C4-2B (cell line): Measurements from ENCODE around the gene SERPINA4.

Source experiments
- H3K27ac ChIP-seq: fragments of 450-650 bp; 2 replicates; pipeline ENCODE4 v1.5.1; 2017
- ZFX ChIP-seq: fragments of 450-650 bp; IDR thresholded peaks from 2 replicates; pipeline ENCODE4 v1.6.1; 2017
- TF ChIP-seq, protein P1 (sequence below): fragments of 450-650 bp; conservative IDR thresholded peaks from 2 replicates; pipeline ENCODE4 v1.5.1; 2017; ENCODE audit warnings: mild to moderate bottlenecking

SERPINA4 gene

DNA sequence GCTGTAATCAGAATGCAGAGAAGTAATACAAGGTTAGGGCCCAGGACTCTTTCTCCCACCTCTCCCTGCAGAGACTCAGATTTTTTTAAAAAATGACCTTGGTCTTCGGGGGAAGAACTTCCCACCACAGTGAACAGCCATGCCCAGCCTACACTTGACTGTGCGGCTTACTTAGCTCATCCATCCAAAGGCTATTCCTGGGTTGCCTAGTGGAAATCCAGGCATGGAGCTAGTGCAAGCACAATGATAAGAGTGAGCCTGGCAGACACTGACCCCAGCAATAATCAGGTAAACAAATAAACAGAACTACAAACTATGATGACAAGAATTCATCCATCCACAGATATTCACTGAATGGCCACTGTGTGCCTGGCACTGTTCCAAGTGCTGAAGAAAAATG is 34.7 kb downstream of the SERPINA4 start:
- TF ChIP-seq, protein P1, sequence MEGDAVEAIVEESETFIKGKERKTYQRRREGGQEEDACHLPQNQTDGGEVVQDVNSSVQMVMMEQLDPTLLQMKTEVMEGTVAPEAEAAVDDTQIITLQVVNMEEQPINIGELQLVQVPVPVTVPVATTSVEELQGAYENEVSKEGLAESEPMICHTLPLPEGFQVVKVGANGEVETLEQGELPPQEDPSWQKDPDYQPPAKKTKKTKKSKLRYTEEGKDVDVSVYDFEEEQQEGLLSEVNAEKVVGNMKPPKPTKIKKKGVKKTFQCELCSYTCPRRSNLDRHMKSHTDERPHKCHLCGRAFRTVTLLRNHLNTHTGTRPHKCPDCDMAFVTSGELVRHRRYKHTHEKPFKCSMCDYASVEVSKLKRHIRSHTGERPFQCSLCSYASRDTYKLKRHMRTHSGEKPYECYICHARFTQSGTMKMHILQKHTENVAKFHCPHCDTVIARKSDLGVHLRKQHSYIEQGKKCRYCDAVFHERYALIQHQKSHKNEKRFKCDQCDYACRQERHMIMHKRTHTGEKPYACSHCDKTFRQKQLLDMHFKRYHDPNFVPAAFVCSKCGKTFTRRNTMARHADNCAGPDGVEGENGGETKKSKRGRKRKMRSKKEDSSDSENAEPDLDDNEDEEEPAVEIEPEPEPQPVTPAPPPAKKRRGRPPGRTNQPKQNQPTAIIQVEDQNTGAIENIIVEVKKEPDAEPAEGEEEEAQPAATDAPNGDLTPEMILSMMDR: no peak
- TF ChIP-seq ZFX: no peak
- H3K27ac ChIP-seq: no peak overlapping the region

DNA sequence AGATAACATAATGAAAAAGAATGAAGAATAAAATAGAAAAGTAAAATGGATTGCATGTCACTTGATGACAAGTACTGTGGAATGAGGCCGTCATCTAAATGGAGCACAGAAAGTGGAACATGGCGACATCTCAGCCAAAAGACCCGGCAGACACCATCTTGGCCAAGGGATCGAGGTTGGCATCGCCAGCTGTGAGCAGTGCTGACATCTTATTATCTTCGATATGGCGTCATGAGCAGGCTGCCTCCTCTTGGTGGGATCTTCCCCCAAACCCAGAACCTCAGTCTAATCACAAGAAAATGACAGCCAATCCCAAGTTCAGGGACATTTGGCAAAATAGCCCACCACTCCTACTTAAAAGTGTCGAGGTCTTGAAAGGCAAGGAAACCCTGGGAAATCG is 35.1 kb downstream of the SERPINA4 start:
- no peak overlapping the region for H3K27ac ChIP-seq
- TF ChIP-seq, protein P1: no peak
- TF ChIP-seq ZFX: no peak

DNA sequence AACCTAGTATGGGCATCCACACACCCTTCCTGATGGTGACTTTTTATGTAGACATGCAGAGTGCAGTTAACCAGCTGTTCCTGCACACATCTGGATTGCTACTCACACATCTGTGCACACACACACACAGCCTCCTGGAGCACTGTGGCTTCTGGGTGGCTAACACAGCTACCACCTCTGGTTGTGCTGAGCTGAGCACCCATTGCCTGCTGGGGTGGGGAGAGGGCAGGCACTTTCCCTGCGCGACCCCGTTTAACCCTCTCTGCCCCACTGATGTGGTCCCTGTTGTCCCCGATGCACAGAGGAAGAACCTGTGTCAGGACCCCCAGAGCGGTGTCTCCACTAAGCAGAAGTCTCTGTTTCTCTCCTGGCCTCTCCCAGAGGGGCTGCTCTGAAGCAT is 36.5 kb downstream of the SERPINA4 start:
- TF ChIP-seq ZFX: no peak
- TF ChIP-seq, protein P1: no peak
- no peak overlapping the region for H3K27ac ChIP-seq

DNA sequence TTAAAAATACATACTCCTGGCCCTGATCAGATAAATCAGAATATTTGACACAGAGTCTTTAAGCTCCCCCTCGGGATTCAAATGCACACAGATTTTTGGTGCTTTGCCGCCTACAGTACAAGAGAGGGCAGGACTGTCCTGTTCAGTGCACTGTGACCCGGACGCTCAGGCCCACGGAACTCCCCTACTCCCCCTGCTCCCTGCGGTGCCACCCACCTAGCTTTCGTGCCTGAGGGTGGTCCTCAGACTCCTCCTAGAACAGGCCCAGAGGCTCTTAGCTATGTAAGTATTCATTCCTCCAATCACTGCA is 37.2 kb downstream of the SERPINA4 start:
- H3K27ac ChIP-seq: peak overlapping the region; percentile 58
- TF ChIP-seq ZFX: no peak
- TF ChIP-seq, protein P1: no peak

DNA sequence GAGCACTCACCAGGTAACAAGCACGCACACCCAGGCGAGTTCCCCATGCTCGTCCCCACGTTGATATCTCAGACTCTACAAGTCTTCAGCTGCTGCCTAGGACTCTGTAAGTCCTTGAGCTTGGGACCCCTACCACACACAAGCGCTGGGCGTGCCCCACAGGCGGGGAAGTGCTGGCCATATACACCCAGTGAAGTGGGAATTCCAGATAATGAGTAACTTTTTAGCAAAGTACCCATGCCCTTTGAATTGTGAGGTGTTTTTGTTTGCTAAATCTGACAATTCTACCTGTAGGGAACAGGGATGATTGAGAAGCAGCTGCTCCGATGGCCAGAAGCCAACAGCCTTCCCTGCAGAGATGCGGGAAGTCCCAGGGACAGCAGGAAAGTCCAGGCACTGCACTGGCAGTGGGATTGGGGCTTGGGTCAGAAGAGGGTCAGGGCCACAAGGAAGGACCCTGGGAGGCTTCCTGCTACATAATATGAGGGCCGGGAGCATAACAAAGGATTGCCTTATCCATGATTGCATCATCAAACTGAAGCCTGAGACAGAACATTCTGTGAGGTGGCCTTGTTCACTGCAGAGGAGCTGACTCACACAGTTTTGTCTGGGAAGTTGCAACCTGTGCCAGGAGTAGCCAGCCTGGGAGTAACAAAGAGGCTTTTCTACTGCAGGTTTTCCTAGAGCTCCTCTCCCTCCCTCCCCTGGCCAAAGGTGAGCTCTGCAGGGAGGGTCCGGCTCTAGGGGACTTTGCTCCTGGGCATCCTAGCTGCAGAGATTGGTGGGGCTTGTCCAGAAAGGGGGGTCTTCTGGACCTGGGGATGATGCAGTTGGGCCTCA is 37.8 kb downstream of the SERPINA4 start:
- peak overlapping the region; percentile 58 for H3K27ac ChIP-seq
- TF ChIP-seq, protein P1: no peak; the same call in 1 of the 2 replicates
- no peak for TF ChIP-seq ZFX

DNA sequence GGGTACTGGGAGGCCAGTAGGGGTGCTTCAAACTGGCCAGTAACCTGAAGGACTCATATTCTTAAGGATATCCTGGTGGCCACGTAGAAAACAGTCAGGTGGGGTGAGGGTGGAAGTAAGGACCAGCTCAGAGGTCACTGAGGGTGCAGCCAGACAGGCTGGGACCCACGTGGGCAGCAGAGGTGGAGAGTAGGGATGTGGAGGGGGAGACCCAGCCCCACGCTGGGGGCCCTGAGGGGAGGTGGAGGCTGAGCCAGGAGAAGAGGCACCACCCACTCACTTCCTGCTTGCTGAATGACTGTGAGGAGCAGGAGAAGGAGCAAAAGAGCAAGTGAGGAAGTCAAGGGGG is 38.4 kb downstream of the SERPINA4 start:
- TF ChIP-seq ZFX: no peak
- TF ChIP-seq, protein P1: no peak
- peak overlapping the region; percentile 58 for H3K27ac ChIP-seq

DNA sequence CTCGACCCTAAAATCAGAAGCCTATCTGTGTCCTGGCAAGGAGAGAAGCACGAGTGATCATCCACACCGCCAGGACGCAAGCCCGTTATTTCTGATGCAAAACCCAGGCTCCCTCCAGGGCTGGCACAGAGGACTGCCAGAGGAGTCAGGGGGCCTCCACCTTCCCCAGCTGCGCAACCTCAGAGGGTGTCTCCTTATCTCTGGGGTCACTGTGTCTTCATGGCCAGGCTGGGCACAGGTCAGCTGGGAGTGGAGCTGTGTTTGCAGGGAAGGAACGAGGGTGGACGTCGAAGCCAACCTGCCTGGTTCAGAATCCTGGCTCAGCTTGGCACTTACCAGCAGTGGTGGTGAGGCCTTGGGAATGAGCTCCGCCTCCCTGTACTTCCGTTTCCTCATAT is 38.9 kb downstream of the SERPINA4 start:
- TF ChIP-seq ZFX: no peak
- TF ChIP-seq, protein P1: no peak

More for the DNA sequence above, 38.9 kb downstream of the SERPINA4 start:
- H3K27ac ChIP-seq: peak overlapping the region; percentile 58
